GM18519 (cell line): ENCODE data around the gene BCL2L1.

Source experiments
- ATAC-seq: cut with Tn5 transposase; IDR thresholded peaks from one replicate; pipeline ENCODE4 v1.9.1; 2021; ENCODE audit warnings: mild to moderate bottlenecking, moderate library complexity; ENCODE audit not compliant: unreplicated experiment, low FRiP score

The BCL2L1 gene

GRCh38 chr20:31617432-31618104 is 105.1 kb downstream of the BCL2L1 start:
- ATAC-seq: no peak

DNA sequence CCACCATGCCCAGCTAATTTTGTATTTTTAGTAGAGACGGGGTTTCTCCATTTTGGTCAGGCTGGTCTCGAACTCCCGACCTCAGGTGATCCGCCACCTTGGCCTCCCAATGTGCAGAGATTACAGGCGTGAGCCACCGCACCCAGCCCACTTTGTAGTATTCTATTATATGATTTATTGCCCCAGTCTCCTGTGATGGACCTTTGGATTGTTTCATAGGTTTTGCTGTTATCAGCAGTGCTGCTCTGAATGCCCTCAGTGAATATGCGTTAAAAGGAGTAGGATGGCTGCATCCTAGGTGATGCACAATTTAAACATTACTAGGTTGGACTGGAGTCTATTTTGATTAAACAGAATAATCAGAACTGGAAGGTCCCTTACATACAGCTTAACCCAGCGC is 107.3 kb downstream of the BCL2L1 start:
- no peak for ATAC-seq
